K562 (cell line): ENCODE results near the gene RAB6B. TPM values are rescaled to one million over a fixed set of nuclear protein-coding genes. Genes with fewer than 3 reads are reported as not detected.

ENCODE experiments used
- ATAC-seq: fragments of 200-7000 bp; cut with Tn5 transposase; 3 replicates; pipeline ENCODE4 v1.9.1; 2020; ENCODE audit warnings: moderate library complexity
- BruUV-seq: library from RNA; stranded (reverse); fragments of 400-500 nt; replicated peaks from 2 replicates; lab custom pipeline; 2021; lab: Mats Ljungman, UMichigan
- CTCF ChIA-PET: fragments of 300-600 bp; formaldehyde crosslinking; extraction: SDS; loops from one replicate; lab custom pipeline; 2021; ENCODE audit warnings: low intra/inter-chr PET ratio; lab: Yijun Ruan, JAX
- POLR2A ChIA-PET: fragments of 300-600, 350-650 bp; sonication (Branson Sonifier 250); formaldehyde crosslinking; extraction: SDS; loops from one replicate; lab custom pipeline; 2021; ENCODE audit warnings: antibody characterized with exemption, inconsistent platforms; lab: Yijun Ruan, JAX
- DNase-seq, 4 experiments: peaks; one replicate each; pipeline versions ENCODE4 v3.0.0 to v3.0.0-alpha.2; 2011 to 2018; ENCODE audit warnings: low spot score in 3 of 4, mixed read lengths in 3 of 4; ENCODE audit errors: extremely low read depth in 1 of 4
- FAIRE-seq: peaks from 2 replicates; lab custom pipeline; 2011; peaks lifted over from hg19 to GRCh38; lab: Jason Lieb, UNC
- H2AFZ ChIP-seq: 2 replicates; pipeline ENCODE4 v1.6.0; 2011; ENCODE audit warnings: low read depth, low read length, control low read depth, inconsistent platforms
- H3K27ac ChIP-seq: fragments of 200-600 bp; 3 replicates; pipeline ENCODE4 v1.8.0; 2011; ENCODE audit warnings: low read depth, mild to moderate bottlenecking, control low read depth, inconsistent platforms, low read length, moderate library complexity, mixed read lengths; ENCODE audit errors: extremely low read depth
- H3K27me3 ChIP-seq, 2 experiments: fragments of 300-600 bp in 1 of 2; 2 replicates in 1 of 2; 3 replicates in 1 of 2; pipeline versions ENCODE4 v1.6.0 to v1.8.0; 2011; ENCODE audit warnings: inconsistent platforms in 2 of 2, low read length in 2 of 2, mild to moderate bottlenecking in 1 of 2, mixed read lengths in 1 of 2, moderate library complexity in 1 of 2; ENCODE audit not compliant: control insufficient read depth in 2 of 2, insufficient read depth in 2 of 2
- H3K36me3 ChIP-seq: fragments of 300-600 bp; 3 replicates; pipeline ENCODE4 v1.8.0; 2011; ENCODE audit warnings: mild to moderate bottlenecking, low read length, inconsistent platforms; ENCODE audit not compliant: control insufficient read depth, insufficient read depth
- H3K4me1 ChIP-seq, 2 experiments: fragments of 200-600 bp in 1 of 2; replicated peaks in 1 of 2; 2 replicates in 1 of 2; 3 replicates in 1 of 2; pipeline versions ENCODE4 v1.5.1 to v1.8.0; 2011; ENCODE audit warnings: inconsistent platforms in 2 of 2, low read length in 2 of 2, mild to moderate bottlenecking in 1 of 2, mixed read lengths in 1 of 2, moderate library complexity in 1 of 2; ENCODE audit not compliant: control insufficient read depth in 2 of 2, insufficient read depth in 2 of 2
- H3K4me2 ChIP-seq: 2 replicates; pipeline ENCODE4 v1.6.1; 2011; ENCODE audit warnings: low read length, control low read depth, inconsistent platforms, mixed read lengths; ENCODE audit not compliant: insufficient read depth
- H3K4me3 ChIP-seq: fragments of 200-600 bp; sonication (generic), shearing (Covaris generic); 2 replicates; pipeline ENCODE4 v1.5.1; 2016; ENCODE audit warnings: control low read depth, inconsistent platforms
- H3K79me2 ChIP-seq: fragments of 200-600 bp; 3 replicates; pipeline ENCODE4 v1.8.0; 2011; ENCODE audit warnings: low read length, inconsistent platforms; ENCODE audit not compliant: control insufficient read depth, insufficient read depth
- H3K9ac ChIP-seq, 2 experiments: 2 replicates each; pipeline versions ENCODE4 v1.6.0 to v1.6.1; 2011; ENCODE audit warnings: low read depth in 2 of 2, low read length in 2 of 2, control low read depth in 1 of 2, inconsistent platforms in 1 of 2, mild to moderate bottlenecking in 1 of 2, mixed read lengths in 1 of 2; ENCODE audit not compliant: insufficient read depth in 1 of 2
- H3K9me1 ChIP-seq: one replicate; pipeline ENCODE4 v1.6.0; 2011; ENCODE audit warnings: inconsistent platforms, mild to moderate bottlenecking, low read length, moderate library complexity; ENCODE audit not compliant: control insufficient read depth, insufficient read depth
- H3K9me3 ChIP-seq: replicated peaks from 2 replicates; pipeline ENCODE4 v1.5.1; 2011; ENCODE audit warnings: low read depth, low read length, inconsistent platforms; ENCODE audit not compliant: control insufficient read depth, insufficient read depth
- H4K20me1 ChIP-seq: replicated peaks from 2 replicates; pipeline ENCODE4 v1.6.1; 2011; ENCODE audit warnings: low read length, inconsistent platforms, mixed read lengths; ENCODE audit not compliant: control insufficient read depth, insufficient read depth
- FOXJ2 ChIP-seq: fragments of 200-800 bp; sonication (Bioruptor generic); IDR thresholded peaks from 2 replicates; pipeline ENCODE4 v1.6.1; 2016; ENCODE audit warnings: missing genetic modification characterization, missing compliant biosample characterization
- HLTF ChIP-seq: fragments of 450-650 bp; IDR thresholded peaks from 2 replicates; pipeline ENCODE4 v1.6.1; 2016
- IRF9 ChIP-seq: fragments of 450-650 bp; IDR thresholded peaks from 2 replicates; pipeline ENCODE4 v1.6.1; 2016; ENCODE audit warnings: missing biosample characterization, missing genetic modification characterization
- KLF10 ChIP-seq: fragments of 250-450 bp; sonication (Bioruptor Pico); IDR thresholded peaks from 2 replicates; pipeline ENCODE4 v1.6.1; 2021; ENCODE audit warnings: matching md5 sums
- MYC ChIP-seq, 2 experiments: fragments of 250-450 bp in 1 of 2; sonication (Bioruptor Pico) in 1 of 2; IDR thresholded peaks; 2 replicates each; pipeline versions ENCODE4 v1.5.1 to v1.6.1; 2012 to 2021; ENCODE audit warnings: low read depth in 2 of 2, borderline replicate concordance in 1 of 2, improper control_type of control experiment in 1 of 2, low read length in 1 of 2, mild to moderate bottlenecking in 1 of 2, moderate library complexity in 1 of 2
- PHF21A ChIP-seq: fragments of 450-650 bp; IDR thresholded peaks from 2 replicates; pipeline ENCODE4 v1.6.1; 2017; ENCODE audit warnings: low read depth, borderline replicate concordance
- REST ChIP-seq, 2 experiments: fragments of 450-650 bp; formaldehyde crosslinking in 1 of 2; IDR thresholded peaks; 2 replicates each; pipeline versions ENCODE4 v1.4.0 to v1.6.1; 2014 to 2020; ENCODE audit warnings: mild to moderate bottlenecking in 2 of 2, borderline replicate concordance in 1 of 2, low read depth in 1 of 2
- SPI1 ChIP-seq: IDR thresholded peaks from 2 replicates; pipeline ENCODE4 v1.6.1; 2011; ENCODE audit warnings: low read depth, low read length, control low read depth, borderline replicate concordance
- TBL1XR1 ChIP-seq, 2 experiments: IDR thresholded peaks; 2 replicates each; pipeline ENCODE4 v1.6.1; 2012; ENCODE audit warnings: improper control_type of control experiment in 2 of 2, low read length in 2 of 2, mild to moderate bottlenecking in 1 of 2
- ZFP1 ChIP-seq: fragments of 450-650 bp; formaldehyde crosslinking; IDR thresholded peaks from 2 replicates; pipeline ENCODE4 v1.4.0; 2020; ENCODE audit warnings: mild to moderate bottlenecking, mixed read lengths
- ZNF75A ChIP-seq: fragments of 450-650 bp; formaldehyde crosslinking; IDR thresholded peaks from 2 replicates; pipeline ENCODE4 v1.4.0; 2020; ENCODE audit warnings: mild to moderate bottlenecking
- WGBS: fragments of 100-300 bp; shearing (Covaris generic); methylation state at CpG from one replicate; pipeline ENCODE4 v1.1.6; 2016; ENCODE audit warnings: low coverage, mixed read lengths; ENCODE audit not compliant: insufficient coverage; ENCODE audit errors: missing lambda C conversion rate; 5-methylcytosine and 5-hydroxymethylcytosine counted together
- in situ Hi-C: fragments of 300-500 bp; cut with MboI; formaldehyde crosslinking; loops from 4 replicates; pipeline ENCODE4 v1.15.0; 2018; ENCODE audit warnings: inconsistent platforms, mixed read lengths
- intact Hi-C: fragments of 100-400 bp; cut with micrococcal nuclease; formaldehyde crosslinking; loops from 2 replicates; pipeline ENCODE4 v1.14.2; 2022
- polyA plus RNA-seq, 8 experiments: library from polyadenylated mRNA; depleted of rRNA in 4 of 8; stranded (reverse) in 5 of 8; unstranded in 3 of 8; fragments of >200 nt; fragmentation: Nextera tagmentation in 2 of 8; fragmentation: Illumina TruSeq in 1 of 8; extraction: Ambion mirVana in 2 of 8; extraction: Trizol in 1 of 8; gene quantifications; 2 replicates each; pipeline versions ENCODE4 v1.2.1 to v1.2.3, GENCODE V29; 2011 to 2014; ENCODE audit warnings: inconsistent platforms in 1 of 8, missing spikeins in 1 of 8
- total RNA-seq, 7 experiments: library from RNA; depleted of rRNA in 6 of 7; stranded (reverse); fragments of >200 nt in 6 of 7; fragmentation: Illumina TruSeq in 2 of 7; extraction: Trizol in 2 of 7; gene quantifications; 2 replicates each; pipeline versions ENCODE4 v1.2.1 to v1.2.3, GENCODE V29; 2011 to 2021; ENCODE audit warnings: low replicate concordance in 1 of 7

RAB6B gene
- total and polyA plus RNA-seq, 9 of the 15 experiments (the other 6 are each of a cell fraction or from before 2014, with no cell fraction given): 0.60 to 18.1 (median 1.5) TPM

- H3K4me3 ChIP-seq: no peak overlapping the region
- no peaks in the 10 kb centered on the region for H3K27me3 ChIP-seq
- H3K9me1 ChIP-seq: no peaks in the 10 kb centered on the region
- DNase-seq: no peak
- H3K36me3 ChIP-seq: no peaks in the 10 kb centered on the region
- in situ Hi-C loops: no loop called here
- 88% methylated on average over 3 of the region's 3 CpGs for WGBS
- no peak for ATAC-seq
- CTCF ChIA-PET: no interaction called here
- TF ChIP-seq MYC (IDR thresholded peaks at IDR 0.05; ENCODE audit: low read depth, low read length): no peak
- TF ChIP-seq MYC (CRISPR knock-in tag; IDR thresholded peaks at IDR 0.05; ENCODE audit: borderline replicate concordance, low read depth): no peak
- TF ChIP-seq ZNF75A (CRISPR knock-in tag): no peak
- TF ChIP-seq ZFP1: no peak
- no peak for TF ChIP-seq IRF9
- TF ChIP-seq SPI1: no peak
- no peak for TF ChIP-seq FOXJ2 (tag)
- TF ChIP-seq TBL1XR1 (IDR thresholded peaks at IDR 0.05; ENCODE audit: low read length in 2 of 2): no peak
- TF ChIP-seq REST (IDR thresholded peaks at IDR 0.05; ENCODE audit: borderline replicate concordance): no peak
- TF ChIP-seq REST (CRISPR knock-in tag; IDR thresholded peaks at IDR 0.05; ENCODE audit: low read depth): no peak
- no peak for TF ChIP-seq HLTF
- TF ChIP-seq KLF10 (CRISPR knock-in tag): no peak
- no peak for TF ChIP-seq PHF21A
- TF ChIP-seq, all 486 proteins: peak for 0
- H3K9me3 ChIP-seq: peaks cover 3% of the 10 kb centered on the region; the same call in 1 of the 2 replicates
- intact Hi-C loops: no loop called here
- H3K4me2 ChIP-seq: no peak overlapping the region
- no TSS peak for BruUV-seq
- no peak for FAIRE-seq
- H3K9ac ChIP-seq: no peak overlapping the region
- peaks cover 0 to 15% of the 10 kb centered on the region in 2 experiments; a peak in 3 of 5 replicates for H3K4me1 ChIP-seq
- no peaks in the 10 kb centered on the region for H4K20me1 ChIP-seq
- no peak overlapping the region for H3K27ac ChIP-seq
- no peak overlapping the region for H2AFZ ChIP-seq
- H3K79me2 ChIP-seq: peaks cover 4% of the 10 kb centered on the region; the same call in 1 of the 3 replicates
- POLR2A ChIA-PET: no interaction called here
Measured at GRCh38 chr3:133878518-133878917, 17.2 kb downstream of the RAB6B start.
